ENCODE data around the gene GTF3C6.
"Not testable (repeated sequence)": the region's sequence is repeated elsewhere in the genome, so short reads cannot be mapped to it uniquely, and the experiment has no call there.

Gene GTF3C6, protein sequence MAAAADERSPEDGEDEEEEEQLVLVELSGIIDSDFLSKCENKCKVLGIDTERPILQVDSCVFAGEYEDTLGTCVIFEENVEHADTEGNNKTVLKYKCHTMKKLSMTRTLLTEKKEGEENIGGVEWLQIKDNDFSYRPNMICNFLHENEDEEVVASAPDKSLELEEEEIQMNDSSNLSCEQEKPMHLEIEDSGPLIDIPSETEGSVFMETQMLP

DNA sequence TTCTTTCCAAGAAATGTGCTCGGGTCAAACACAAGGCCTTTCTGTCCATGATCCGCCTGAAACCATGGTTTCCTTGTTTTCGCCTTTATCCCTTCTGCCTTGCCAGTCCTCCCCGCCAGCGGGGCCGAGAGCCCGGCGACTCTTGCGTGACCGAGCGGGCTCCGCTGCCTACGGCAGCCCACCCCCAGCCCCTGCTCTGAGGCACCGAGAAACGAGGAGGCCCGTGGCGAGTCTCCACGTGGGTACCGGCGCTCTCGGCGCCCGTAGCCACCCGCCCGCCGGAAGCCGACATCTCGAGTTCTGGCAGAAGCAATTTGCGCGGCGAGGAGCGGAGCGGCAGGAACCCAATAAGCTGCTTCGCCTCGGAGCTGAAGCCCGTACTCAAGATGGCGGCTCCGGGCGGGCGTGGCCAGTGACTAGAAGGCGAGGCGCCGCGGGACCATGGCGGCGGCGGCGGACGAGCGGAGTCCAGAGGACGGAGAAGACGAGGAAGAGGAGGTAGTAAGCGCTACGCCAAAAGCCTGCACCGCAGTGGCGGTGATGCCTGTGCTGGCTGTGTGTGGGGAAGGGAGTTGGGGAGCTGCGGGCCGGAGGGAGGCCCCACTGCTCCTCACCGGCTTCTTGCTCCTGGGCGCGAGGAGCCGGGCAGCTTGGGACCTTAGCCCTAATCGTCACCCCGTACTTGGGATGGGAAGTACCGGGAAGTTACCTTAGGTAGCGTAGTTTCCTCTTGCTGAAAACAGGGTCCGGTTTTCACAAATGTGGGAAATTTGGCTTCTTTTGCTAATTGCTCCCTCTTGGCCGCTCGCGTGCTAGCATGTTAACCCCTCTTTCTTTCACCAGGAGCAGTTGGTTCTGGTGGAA, at the start of gene GTF3C6:
TSS of gene GTF3C6 (plus strand) at position 378 of the 864 bp plus-strand sequence. CDS start at position 442, 64 bp downstream.
- peak; percentile 92 for DNase-seq

GRCh38 chr6:110930781-110931180, 27.7 kb upstream of the GTF3C6 start:
- no peak for DNase-seq

GRCh38 chr6:110933912-110934311, 24.6 kb upstream of the GTF3C6 start:
- DNase-seq = no peak

DNA sequence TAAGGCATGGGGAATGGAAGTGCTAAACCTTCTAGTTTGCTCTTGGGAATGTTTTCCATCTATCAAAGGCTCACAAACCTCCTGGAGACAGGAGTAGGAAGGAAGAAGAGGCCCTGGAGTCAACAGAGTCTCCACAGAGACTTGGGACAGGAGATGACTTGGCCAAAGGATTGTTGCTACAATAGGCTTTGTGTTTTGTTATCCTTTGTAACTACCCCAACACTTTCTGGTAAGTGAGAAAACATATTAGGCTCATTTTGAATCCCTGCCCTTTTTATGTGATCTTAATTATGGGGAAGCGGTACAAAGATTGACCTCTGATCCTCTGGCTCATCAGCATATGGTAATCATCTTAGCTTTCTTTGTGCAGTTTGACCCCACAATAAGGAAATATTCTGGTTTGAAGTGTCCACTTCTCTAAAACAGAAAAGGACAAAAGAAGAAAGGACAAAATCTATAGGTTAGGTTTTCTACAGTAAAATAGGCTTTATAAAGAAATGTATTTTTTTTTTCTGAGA, 24.1 kb upstream of the GTF3C6 start:
- DNase-seq = no peak

GRCh38 chr6:110935171-110935570, 23.3 kb upstream of the GTF3C6 start:
- no peak for DNase-seq

- no peak for DNase-seq
Measured at GRCh38 chr6:110938171-110938570, 20.3 kb upstream of the GTF3C6 start.

DNA sequence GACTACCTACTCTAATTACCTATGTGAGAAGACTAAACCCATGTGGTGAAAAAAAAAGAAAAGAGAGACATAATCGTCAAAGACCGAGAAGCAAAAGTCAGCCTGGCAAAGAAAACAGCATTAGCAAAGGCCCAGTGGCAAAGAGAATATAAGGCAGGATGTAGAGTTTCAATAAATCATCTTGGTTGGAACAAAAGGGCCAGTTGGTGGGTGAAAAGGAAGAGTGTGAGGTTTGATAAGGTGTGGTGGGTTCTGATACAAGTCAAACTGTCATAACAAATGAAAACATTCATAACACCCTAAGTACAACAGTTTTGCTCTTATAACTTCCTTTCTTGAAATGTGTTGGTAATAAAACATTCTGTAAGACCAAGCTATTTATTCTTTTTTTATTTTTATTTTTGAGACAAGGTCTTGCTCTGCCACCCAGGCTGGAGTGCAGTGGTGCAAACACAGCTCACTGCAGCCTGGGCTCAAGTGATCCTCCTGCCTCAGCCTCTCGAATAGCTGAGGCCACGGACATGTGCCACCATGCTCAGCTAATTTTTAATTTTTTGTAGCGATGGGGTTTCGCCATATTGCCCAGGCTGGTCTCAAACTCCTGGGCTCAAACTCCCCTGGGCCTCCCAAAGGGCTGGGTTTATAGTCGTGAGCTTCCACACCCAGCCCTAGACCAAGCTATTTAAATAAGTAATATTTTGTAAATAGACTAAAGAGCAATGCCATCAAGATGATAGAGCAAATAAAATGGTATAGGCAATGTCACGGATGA, 18.9 kb upstream of the GTF3C6 start:
- no peak for DNase-seq

- peak; percentile 78 for DNase-seq
Measured at GRCh38 chr6:110944681-110945151, 13.8 kb upstream of the GTF3C6 start.

DNA sequence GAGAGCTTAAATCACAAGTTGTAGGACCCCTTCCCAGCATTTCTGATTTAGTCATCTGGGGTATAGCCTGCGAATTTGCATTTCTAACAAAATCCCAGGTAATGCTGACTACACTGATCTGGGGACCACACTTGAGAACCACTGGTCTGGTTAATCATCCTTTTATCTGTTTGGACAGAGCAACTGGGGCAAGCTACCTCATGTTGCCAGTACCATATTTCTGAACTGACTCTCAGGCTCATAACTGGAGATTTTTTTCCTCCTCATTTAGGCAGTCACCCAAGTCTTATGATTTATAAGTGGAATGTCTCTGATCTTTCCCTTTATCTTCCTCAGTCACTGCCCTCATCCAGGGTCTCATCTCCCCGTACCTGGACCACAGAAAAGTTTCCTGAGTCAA, 12.0 kb upstream of the GTF3C6 start:
- DNase-seq = no peak

- peak; percentile 44 for DNase-seq
Measured at GRCh38 chr6:110949679-110950285, 8.7 kb upstream of the GTF3C6 start.

DNA sequence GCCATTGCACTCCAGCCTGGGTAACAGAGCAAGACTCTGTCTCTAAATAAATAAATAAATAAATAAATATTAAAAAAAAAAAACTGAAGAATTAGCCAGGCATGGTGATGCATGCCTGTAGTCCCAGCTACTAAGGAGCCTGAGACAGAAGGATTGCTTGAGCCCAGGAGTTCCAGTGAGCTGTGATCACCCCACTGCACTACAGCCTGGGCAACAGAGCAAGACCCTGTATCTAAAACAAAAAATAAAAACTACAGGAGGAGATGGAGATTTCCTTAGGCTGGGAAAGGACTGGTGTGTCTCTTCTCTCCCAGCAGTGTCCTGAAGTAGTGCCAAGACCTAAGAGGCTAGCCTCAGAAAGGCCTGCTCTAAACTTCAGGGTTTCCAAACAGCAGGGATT, 8.1 kb upstream of the GTF3C6 start:
- no peak for DNase-seq

- no peak for DNase-seq
Measured at GRCh38 chr6:110951008-110951407, 7.5 kb upstream of the GTF3C6 start.

DNA sequence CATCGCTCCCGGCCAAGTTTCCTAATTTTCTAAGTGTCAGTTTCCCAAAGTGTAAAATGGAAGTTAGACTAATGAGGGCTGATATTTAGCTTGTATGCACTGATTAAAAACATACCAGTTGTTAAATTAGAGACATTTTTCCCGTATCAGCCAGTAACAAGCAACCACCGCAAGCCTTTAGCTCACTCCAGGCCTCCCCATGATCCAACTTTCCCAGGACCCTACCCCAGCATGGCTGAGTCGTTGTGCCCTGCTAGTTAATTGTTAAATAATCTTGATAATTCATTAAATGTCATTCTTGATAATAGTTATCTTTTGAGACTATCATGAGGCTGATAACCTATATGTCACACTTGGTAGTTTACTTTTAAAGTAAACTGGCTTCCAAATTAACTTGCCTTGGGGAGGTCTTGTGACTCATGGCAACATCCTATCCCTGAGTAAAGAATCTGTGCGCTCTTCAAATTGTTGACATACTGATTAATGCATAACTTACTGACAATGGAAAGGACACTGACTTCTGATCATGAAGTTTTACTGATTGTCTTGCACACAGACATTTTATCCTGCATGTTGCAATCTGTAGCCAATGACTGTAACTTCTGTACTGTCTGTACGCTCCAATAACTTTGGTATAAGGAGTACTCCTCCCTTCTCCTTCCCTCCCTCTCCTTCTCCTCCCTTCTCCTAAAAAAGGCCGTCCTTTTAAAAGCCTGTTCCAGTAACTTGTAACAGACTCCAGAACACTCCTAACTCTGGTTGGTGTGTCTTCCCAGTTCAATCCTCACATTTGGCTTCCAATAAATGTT, 6.3 kb upstream of the GTF3C6 start:
- DNase-seq = no peak

GRCh38 chr6:110953633-110954303, 4.7 kb upstream of the GTF3C6 start:
- DNase-seq = no peak

GRCh38 chr6:110960014-110960390, 1.5 kb downstream of the GTF3C6 start:
- no peak for DNase-seq

- DNase-seq = not testable (repeated sequence)
Measured at GRCh38 chr6:110962636-110963035, 4.1 kb downstream of the GTF3C6 start.

GRCh38 chr6:110965629-110966229, 7.2 kb downstream of the GTF3C6 start:
- DNase-seq = no peak

DNA sequence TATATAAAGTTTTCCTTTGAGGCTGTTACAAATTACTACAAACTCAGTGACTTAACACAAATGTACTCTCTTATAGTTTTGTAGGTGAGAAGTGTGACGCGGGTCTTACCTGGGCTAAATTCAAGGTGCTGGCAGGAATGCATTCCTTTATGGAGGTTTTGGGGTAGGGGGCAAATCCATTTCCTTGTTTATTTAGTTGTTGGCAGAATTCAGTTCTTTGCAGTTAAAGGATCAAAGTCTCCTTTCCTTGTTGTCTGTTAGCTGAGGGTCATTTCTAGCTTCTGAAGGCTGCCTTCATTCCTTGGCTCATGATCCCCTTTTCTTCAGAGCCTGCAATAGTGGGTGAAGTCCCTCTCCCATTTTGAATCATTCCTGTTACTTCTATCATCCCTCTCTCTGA, 10.2 kb downstream of the GTF3C6 start:
- DNase-seq = not testable (repeated sequence)

DNA sequence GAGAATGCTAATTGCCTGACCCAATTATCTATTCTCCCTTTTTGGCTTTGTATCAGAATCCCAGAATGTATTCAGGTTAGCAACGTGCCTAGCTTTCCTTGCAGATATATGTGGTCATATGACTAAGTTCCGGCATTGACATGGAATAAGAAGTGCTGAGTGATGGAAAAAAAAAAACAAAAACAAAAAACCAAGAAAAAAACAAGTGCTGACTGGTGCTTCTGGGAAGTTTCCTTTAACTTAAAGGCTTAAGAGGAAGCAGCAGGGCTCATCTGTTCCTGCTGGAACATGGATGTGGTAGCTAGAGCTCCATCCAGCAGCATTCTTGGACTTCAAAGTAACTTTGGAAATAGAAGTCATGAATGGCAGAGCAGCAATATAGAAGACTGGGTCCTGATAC, 13.0 kb downstream of the GTF3C6 start:
- no peak for DNase-seq

DNA sequence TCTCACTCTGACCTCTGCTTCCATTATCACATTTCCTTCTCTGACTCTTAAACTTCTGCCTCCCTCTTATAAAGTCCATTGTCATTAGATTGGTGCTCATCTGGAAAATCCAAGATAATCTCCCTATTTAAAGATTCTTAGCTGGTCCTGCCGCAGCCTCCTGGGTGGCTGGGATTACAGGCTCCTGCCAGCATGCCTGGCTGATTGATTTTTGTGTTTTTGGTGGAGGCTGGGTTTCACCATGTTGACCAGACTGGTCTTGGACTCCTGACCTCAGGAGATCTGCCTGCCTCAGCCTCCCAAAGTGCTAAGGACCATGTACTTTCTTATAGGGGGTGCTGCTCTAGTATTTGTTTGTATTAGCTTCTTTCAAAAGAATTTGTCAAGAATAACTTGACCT, 18.1 kb downstream of the GTF3C6 start:
- DNase-seq = no peak

- no peak for DNase-seq
Measured at GRCh38 chr6:110979565-110980101, 21.1 kb downstream of the GTF3C6 start.

Measured in CD4-positive, alpha-beta T cell treated with Interleukin-4 for 4 hours (primary cell).